Endothelial cell (in vitro differentiated cells): ENCODE data around the gene CERK. TPM values are rescaled to one million over a fixed set of nuclear protein-coding genes. Genes with fewer than 3 reads are reported as not detected.

Source experiments
- DNase-seq: peaks from one replicate; pipeline ENCODE4 v3.0.0; 2021; ENCODE audit warnings: low spot score
- H3K27ac Mint-ChIP-seq: one replicate; pipeline ENCODE4 v1.8.0; 2021; ENCODE audit warnings: mixed read lengths, inconsistent platforms; ENCODE audit not compliant: unreplicated experiment
- H3K27me3 Mint-ChIP-seq: one replicate; pipeline ENCODE4 v1.8.0; 2021; ENCODE audit warnings: mild to moderate bottlenecking, moderate library complexity, mixed read lengths, inconsistent platforms; ENCODE audit not compliant: unreplicated experiment
- H3K36me3 Mint-ChIP-seq: one replicate; pipeline ENCODE4 v1.8.0; 2021; ENCODE audit warnings: mild to moderate bottlenecking, low read depth, mixed read lengths, inconsistent platforms; ENCODE audit not compliant: unreplicated experiment
- H3K4me1 Mint-ChIP-seq: one replicate; pipeline ENCODE4 v1.8.0; 2021; ENCODE audit warnings: mild to moderate bottlenecking, mixed read lengths, inconsistent platforms; ENCODE audit not compliant: unreplicated experiment
- H3K4me3 Mint-ChIP-seq: one replicate; pipeline ENCODE4 v1.8.0; 2021; ENCODE audit warnings: mild to moderate bottlenecking, mixed read lengths, inconsistent platforms; ENCODE audit not compliant: unreplicated experiment
- H3K9me3 Mint-ChIP-seq: one replicate; pipeline ENCODE4 v1.8.0; 2021; ENCODE audit warnings: mixed read lengths, inconsistent platforms; ENCODE audit not compliant: unreplicated experiment
- total RNA-seq: library from RNA; stranded (reverse); fragmentation: NEBNext Ultra II Directional; extraction: Animal tissue kit (Norgen Biotek cat#: 25700); gene quantifications from one replicate; pipeline ENCODE4 v1.2.1, GENCODE V29; 2021; ENCODE audit not compliant: unreplicated experiment
- TF ChIP-seq, protein P1 (sequence below): fragments of 200-600 bp; sonication (generic); IDR thresholded peaks from one replicate; pipeline ENCODE4 v1.5.0; 2021; ENCODE audit warnings: antibody characterized with exemption; ENCODE audit not compliant: unreplicated experiment

CERK gene
- total RNA-seq, 1 donor from 2014 or later, result 57.7 TPM

DNA sequence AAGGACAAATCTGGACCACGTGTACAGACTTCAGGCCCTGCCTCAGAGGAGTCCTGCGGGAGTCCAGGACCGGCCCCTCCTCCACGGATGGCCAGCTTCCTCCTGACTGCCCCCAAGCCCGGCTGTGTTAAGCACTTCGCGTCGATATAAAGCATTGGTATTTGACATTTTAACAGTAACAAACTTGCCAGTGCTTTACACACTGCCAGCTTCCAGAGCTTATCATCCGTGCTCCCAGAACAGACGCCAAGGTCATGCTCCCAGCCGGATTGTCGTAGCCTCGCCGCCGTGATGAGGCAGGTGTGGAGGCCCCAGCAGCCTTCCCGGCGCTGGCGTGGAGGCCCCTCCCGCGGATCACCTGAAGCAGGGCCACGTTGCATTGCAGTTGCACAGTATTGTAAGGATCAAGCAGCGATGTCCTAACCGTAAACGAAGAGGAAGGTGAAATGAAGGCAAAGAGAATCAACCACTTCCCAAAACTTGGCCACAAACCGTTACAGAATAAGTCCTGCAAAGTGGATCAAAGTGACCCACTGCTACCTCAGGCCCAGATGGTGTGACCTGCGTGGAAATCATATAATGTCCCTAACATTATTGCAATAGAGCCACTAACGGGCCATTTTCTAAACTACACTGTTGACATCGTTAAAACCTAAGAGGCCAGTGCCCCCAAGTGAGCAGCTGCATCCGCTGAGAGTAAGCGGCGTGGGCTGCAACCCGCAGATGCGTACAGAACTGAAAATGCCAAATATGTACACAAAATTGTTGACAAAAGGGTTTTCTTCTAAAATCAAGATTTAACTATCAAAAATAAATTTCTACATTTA, 51.6 kb downstream of the CERK start:
- peaks cover 5% of the 10 kb centered on the region for H3K4me1 Mint-ChIP-seq
- H3K4me3 Mint-ChIP-seq, result no peak overlapping the region
- H3K27ac Mint-ChIP-seq, result peak overlapping the region; percentile 70
- DNase-seq, result no peak
- TF ChIP-seq, protein P1, sequence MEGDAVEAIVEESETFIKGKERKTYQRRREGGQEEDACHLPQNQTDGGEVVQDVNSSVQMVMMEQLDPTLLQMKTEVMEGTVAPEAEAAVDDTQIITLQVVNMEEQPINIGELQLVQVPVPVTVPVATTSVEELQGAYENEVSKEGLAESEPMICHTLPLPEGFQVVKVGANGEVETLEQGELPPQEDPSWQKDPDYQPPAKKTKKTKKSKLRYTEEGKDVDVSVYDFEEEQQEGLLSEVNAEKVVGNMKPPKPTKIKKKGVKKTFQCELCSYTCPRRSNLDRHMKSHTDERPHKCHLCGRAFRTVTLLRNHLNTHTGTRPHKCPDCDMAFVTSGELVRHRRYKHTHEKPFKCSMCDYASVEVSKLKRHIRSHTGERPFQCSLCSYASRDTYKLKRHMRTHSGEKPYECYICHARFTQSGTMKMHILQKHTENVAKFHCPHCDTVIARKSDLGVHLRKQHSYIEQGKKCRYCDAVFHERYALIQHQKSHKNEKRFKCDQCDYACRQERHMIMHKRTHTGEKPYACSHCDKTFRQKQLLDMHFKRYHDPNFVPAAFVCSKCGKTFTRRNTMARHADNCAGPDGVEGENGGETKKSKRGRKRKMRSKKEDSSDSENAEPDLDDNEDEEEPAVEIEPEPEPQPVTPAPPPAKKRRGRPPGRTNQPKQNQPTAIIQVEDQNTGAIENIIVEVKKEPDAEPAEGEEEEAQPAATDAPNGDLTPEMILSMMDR, result no peak
- peaks cover 27% of the 10 kb centered on the region for H3K36me3 Mint-ChIP-seq
- H3K27me3 Mint-ChIP-seq, result peaks cover 6% of the 10 kb centered on the region
- H3K9me3 Mint-ChIP-seq, result no peaks in the 10 kb centered on the region

DNA sequence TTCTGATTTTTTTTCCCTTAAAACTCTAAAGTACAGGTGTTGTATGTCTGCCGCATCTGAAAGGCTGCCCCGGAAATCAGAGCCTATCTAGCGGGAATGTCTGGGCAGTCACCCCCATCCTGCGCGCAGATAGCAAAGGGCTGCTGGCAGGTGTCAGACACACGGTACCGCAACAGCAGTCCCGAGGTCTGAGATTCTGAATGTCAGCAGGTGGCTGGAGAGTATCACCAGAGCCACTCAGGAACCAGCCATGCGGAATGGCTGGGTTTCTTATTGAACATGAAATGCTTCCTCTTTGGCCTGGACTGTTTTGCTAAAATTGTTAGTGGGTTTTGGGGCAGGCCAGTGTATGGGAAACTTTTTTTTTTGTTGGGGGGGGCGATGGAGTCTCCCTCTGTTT, 53.3 kb downstream of the CERK start:
- TF ChIP-seq, protein P1, result no peak
- Mint-ChIP-seq H3K4me3 (no peak overlapping the region), H3K4me1 (peaks cover 5% of the 10 kb centered on the region), H3K27me3 (peaks cover 6% of the 10 kb centered on the region), H3K36me3 (peaks cover 19% of the 10 kb centered on the region), H3K27ac (no peak overlapping the region), H3K9me3 (no peaks in the 10 kb centered on the region)
- DNase-seq, result no peak

- no peak overlapping the region for H3K4me3 Mint-ChIP-seq
- no peak for DNase-seq
- peaks cover 8% of the 10 kb centered on the region for H3K27me3 Mint-ChIP-seq
- H3K36me3 Mint-ChIP-seq, result peaks cover 9% of the 10 kb centered on the region
- peaks cover 5% of the 10 kb centered on the region for H3K4me1 Mint-ChIP-seq
- TF ChIP-seq, protein P1, result no peak
- H3K27ac Mint-ChIP-seq, result no peak overlapping the region
- H3K9me3 Mint-ChIP-seq, result no peaks in the 10 kb centered on the region
These were observed 55.9 kb downstream of the CERK start for GRCh38 chr22:46682011-46682731.

- DNase-seq, result peak; percentile 21
- no peak overlapping the region for H3K27ac Mint-ChIP-seq
- H3K36me3 Mint-ChIP-seq, result peaks cover 9% of the 10 kb centered on the region
- H3K27me3 Mint-ChIP-seq, result peaks cover 6% of the 10 kb centered on the region
- TF ChIP-seq, protein P1, result peak; percentile 15
- no peaks in the 10 kb centered on the region for H3K9me3 Mint-ChIP-seq
- peaks cover 5% of the 10 kb centered on the region for H3K4me1 Mint-ChIP-seq
- H3K4me3 Mint-ChIP-seq, result no peak overlapping the region
These were observed 57.0 kb downstream of the CERK start for GRCh38 chr22:46681010-46681409.
